OCI-LY1 (cell line): ENCODE measurements around the gene C12orf60.

Experiments used
- CTCF ChIP-seq: fragments of 200-600 bp; sonication (generic), shearing (Covaris generic); IDR thresholded peaks from 2 replicates; pipeline ENCODE4 v1.5.1; 2017; ENCODE audit warnings: mild to moderate bottlenecking, antibody characterized with exemption, low read length, moderate library complexity, mixed read lengths
- EZH2 ChIP-seq: fragments of 200-600 bp; sonication (generic), shearing (Covaris generic); IDR thresholded peaks from 2 replicates; pipeline ENCODE4 v1.8.0; 2017; ENCODE audit warnings: borderline replicate concordance, mixed run types, mild to moderate bottlenecking, antibody characterized with exemption, low read length, moderate library complexity, mixed read lengths

GRCh38 chr12:14852880-14853279 lies 49.4 kb downstream of the C12orf60 start:
- TF ChIP-seq CTCF (no peak), EZH2 (no peak)
